CD4-positive, alpha-beta T cell treated with Interleukin-10 for 1 hour (primary cell): ENCODE measurements around the gene SGCE.

Source experiments
- DNase-seq: peaks from one replicate; pipeline ENCODE4 v3.0.0-alpha.2; 2020

Gene SGCE

DNA sequence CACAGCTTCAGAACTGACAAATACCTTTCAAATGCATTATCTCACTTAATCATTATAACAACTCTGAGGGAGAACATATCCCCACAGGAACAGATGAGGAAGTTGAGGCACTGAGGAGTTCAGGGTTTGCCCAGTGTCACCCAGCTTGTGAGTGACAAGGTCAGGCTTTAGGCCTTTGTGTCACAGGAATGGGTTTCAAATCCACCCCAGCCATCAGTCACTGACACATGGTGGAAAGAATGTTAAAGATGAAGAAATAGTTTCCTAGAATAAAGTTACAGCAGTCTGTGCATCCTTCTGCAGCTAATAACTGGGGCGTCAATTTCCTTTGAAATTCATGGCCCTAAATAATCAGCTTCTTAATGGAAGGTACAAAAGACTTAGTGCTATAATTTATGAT lies 37.8 kb downstream of the SGCE start:
- no peak for DNase-seq

- DNase-seq, result no peak
Observed at GRCh38 chr7:94616855-94617254, 39.1 kb downstream of the SGCE start.

GRCh38 chr7:94615666-94616065 lies 40.3 kb downstream of the SGCE start:
- no peak for DNase-seq

DNA sequence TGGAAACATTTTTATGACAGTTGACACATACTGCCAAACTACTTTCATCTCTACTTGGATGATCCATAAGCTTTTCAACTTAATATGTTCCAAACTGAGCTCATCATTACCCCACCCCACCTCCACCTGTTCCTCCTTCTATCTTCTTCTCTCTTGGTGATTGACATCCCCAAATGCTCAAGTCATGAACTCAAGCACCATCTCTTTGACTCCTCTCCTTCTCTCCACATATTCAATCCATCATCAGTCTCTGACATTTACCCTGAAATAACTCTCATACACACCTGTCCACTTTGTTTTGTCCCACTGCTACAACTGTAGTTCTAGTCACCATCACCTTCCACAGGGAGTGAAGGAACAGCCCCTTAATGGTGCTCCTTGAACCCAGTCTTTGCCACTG lies 43.3 kb downstream of the SGCE start:
- no peak for DNase-seq

- no peak for DNase-seq
Observed at GRCh38 chr7:94612253-94612652, 43.7 kb downstream of the SGCE start.

- no peak for DNase-seq
Observed at GRCh38 chr7:94609561-94609960, 46.4 kb downstream of the SGCE start.

DNA sequence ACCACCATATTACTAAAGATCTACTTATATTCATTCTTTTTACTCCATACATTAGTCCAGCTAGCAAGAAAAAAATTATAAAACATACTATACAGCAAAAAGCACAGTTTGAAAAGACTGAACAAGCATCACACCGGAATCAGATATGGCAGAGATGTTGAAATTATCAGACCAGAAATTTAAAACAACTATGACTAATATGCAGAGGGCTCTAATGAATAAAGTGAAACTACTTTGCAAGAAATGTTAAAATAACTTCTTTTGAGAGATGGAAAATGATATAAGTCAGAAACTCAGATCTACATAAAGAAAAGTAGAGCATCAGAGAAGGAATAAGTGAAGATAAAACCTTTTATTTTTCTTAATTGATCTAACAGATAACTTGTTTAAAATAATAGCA lies 50.9 kb downstream of the SGCE start:
- no peak for DNase-seq

DNA sequence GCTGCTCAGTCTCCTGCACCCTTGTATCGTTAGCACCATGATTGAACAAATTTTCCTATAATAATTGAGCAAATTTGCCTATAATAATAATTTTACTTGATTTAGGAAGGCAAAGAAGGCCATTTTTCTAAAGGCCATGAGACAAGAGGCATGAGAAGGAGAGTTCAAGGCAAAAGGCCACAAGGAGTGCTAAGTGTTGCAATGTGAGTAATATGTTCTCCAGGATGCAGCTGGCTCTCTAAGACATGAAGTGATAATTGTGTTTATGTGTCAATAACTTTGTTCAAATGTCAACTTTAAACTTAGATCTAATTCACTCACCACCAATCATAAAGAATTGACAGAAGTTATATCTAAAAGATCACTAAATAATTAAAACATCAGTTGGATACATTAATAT lies 53.8 kb downstream of the SGCE start:
- DNase-seq, result no peak

DNA sequence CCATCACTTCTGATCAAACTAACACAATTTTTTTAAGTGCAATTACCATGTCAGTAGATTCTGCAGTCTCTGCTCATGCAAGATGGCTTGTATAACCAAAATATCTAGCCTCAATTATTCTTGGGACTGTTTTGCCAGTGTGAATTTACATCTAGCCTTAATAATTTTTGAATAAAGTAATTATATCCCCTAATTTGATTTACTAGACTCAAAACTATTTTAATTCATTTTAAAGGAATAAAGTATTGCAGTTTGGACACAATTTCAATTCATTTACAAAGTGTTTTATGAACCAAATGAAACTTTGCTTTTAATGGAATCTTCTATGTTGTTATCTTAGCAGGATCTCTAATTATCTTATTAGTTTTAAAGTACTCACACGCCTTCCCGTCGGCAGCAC lies 55.7 kb downstream of the SGCE start:
- DNase-seq, result no peak

- DNase-seq, result no peak
Observed at GRCh38 chr7:94595717-94596116, 60.2 kb downstream of the SGCE start.

GRCh38 chr7:94594882-94595281 lies 61.1 kb downstream of the SGCE start:
- DNase-seq, result no peak

DNA sequence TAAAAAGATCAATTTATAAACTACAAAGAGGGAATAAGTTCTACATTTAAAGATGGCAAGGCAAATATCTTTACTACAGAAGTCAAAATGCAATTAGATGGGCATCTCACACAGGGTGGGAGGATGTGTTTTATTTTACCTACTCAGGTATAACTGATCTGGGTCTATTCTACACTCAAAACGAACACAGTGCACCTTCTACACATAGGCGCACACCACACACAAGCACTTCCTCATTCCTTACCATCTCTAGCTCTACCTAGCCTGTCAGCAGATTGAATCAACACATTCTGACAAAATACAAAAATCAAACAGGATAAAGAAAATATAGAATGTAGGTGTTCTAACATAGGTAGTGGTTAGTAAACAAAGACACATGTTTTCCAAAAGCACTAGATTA lies 64.8 kb downstream of the SGCE start:
- DNase-seq, result no peak

- DNase-seq, result no peak
Observed at GRCh38 chr7:94590526-94591162, 65.3 kb downstream of the SGCE start.

- no peak for DNase-seq
Observed at GRCh38 chr7:94588075-94588474, 67.9 kb downstream of the SGCE start.

DNA sequence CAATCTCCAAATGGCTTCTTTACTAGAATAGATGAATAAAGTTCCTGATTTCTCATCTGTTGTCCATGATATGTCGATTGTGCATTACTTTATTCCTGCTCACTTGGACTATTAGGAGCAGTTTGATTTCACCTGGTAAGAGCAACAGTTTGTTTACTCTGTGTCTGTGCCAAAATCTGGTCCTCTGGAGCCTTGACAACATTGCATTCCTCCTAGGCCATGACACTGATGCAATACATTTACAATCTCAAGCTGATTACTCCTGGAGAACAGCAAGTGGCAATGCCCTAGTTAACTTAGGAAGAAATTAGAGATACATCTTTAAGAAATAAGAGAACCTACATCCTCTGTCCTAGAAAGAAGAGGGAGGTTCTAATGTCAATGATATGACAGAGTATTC lies 71.8 kb downstream of the SGCE start:
- no peak for DNase-seq

- no peak for DNase-seq
Observed at GRCh38 chr7:94580601-94581000, 75.3 kb downstream of the SGCE start.

- no peak for DNase-seq
Observed at GRCh38 chr7:94579470-94579869, 76.5 kb downstream of the SGCE start.

GRCh38 chr7:94578614-94579013 lies 77.3 kb downstream of the SGCE start:
- no peak for DNase-seq

DNA sequence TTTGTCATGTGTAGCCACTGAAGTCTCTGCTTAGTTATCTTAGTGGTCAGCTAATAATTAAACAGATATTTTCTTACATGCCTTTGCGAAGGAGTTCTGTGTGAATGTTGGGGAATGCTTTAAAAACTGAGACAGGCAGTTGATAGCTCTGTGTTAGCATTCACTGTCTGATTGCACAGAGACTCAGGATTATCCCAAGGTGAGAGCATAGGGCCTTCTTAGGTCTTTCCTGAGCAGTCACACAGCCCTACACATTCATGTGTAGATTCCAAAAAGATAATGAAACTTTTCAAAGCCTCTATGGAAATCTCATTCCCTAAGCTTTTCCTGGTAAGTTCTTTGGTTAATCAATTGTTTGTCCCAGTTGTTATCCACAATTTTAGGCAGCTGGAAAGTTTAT lies 78.6 kb downstream of the SGCE start:
- DNase-seq, result no peak

DNA sequence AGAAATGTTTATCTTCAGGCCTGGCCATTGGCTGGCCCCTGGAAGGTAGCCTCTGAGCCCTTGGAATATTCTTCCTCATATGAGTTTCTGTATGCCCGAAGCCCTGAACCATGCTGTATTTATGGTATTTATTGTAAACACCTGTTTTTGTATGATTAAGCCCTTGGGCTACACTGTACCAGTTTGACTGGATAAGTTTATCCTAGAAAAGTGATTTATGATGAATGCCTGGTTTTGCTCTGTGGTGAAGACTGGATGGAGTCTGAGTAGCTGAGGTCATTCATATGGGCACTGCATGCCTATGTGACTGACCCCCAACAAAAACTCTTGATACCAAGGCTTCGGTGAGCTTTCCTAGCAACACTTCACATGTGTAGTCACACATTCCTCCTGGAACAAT lies 79.6 kb downstream of the SGCE start:
- no peak for DNase-seq

DNA sequence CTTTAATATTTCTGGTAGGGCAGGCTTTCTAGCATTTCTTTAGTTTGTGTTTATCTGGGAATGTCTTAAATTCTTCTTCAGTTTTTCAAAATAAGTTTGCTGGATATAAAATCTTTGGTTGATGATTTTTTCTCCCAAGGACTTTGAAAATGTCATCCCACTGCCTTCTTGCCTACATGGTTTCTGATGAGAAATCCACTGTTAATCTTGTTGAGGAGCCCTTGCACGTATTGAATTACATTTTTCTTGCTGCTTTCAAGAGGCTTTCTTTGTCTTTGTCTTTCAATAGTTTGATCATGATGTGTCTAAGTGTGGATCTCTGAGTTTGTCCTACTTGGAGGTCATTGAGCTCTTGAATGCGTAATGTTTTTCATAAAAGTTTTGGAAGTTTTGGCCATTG lies 80.3 kb downstream of the SGCE start:
- DNase-seq, result no peak

DNA sequence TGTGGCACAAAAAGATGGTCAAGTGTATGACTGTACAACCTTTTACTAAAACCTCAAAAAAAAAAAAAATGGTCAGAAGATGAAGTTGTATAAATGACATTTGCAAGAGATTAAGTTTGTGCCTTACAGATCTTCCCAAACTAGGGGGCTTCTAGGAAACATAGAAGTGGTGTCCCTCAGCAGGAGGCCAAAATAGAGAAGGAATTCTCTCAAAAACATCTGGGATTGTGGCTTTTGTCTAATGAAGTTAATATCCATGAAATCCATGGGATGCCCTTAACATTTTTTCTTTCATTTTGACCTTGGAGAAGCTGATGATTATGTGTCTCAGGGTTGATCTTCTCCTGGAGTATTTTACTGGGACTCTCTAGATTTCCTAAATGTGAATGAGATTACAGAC lies 84.1 kb downstream of the SGCE start:
- DNase-seq, result no peak

DNA sequence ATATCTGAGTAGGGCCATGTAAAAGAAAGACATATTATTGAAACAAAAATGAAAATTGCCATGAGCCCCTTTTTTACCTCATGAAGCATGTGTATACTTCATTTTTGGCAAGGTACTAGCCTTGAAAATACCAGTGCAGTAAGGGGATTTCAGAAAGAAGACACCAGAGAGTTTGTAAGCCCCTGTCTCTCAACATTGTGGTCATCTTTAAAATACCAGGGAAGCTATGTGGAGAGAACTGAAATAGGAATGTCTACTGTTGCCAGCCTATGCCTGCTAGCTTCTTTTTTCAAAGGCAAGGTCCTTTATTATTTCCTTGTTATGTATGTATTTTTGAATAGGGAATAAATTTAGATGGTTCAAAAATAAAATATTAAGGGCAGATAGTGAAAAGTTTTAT lies 88.5 kb downstream of the SGCE start:
- no peak for DNase-seq

- DNase-seq, result no peak
Observed at GRCh38 chr7:94565247-94565894, 90.6 kb downstream of the SGCE start.

DNA sequence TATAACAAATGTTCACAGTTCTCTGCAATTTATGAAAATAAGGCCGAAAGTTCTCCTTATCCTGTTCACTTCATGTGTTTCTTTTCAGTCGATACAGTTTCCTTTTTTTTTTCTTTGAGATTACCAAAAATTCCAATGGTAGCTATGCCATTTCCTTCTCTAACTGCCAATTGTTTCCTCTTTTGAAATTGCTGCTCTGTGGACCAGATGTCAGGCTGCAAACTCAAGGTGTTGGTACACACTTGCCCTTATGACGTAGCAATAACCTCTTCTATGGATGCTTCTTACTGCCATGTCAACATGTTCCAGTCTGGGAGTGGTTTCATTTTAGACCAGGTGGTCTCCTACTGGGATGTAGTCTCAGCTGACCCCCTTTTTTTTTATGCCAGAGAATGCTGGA lies 93.4 kb downstream of the SGCE start:
- DNase-seq, result no peak
